Neural cell (in vitro differentiated cells): ENCODE measurements around the gene SOHLH1.

Experiments used
- CTCF ChIP-seq: fragments of 450-650 bp; IDR thresholded peaks from 2 replicates; pipeline ENCODE4 v1.5.1; 2014; ENCODE audit warnings: antibody characterized with exemption, mild to moderate bottlenecking, moderate library complexity; ENCODE audit not compliant: poor library complexity, severe bottlenecking
- EZH2 ChIP-seq: fragments of 200-600, 300-800 bp; shearing (Covaris generic), sonication (generic); IDR thresholded peaks from 2 replicates; pipeline ENCODE4 v1.6.1; 2014; ENCODE audit warnings: antibody characterized with exemption, low read length, borderline replicate concordance, mild to moderate bottlenecking; ENCODE audit not compliant: insufficient read depth, poor library complexity, severe bottlenecking
- MXI1 ChIP-seq: fragments of 450-650 bp; conservative IDR thresholded peaks from 2 replicates; pipeline ENCODE4 v1.6.1; 2014; ENCODE audit warnings: antibody characterized with exemption, mild to moderate bottlenecking; ENCODE audit not compliant: poor library complexity, severe bottlenecking
- RAD21 ChIP-seq: fragments of 450-650 bp; conservative IDR thresholded peaks from 2 replicates; pipeline ENCODE4 v1.6.1; 2014; ENCODE audit warnings: antibody characterized with exemption, mild to moderate bottlenecking, moderate library complexity
- REST ChIP-seq: IDR thresholded peaks from 2 replicates; pipeline ENCODE4 v1.6.1; 2012; ENCODE audit warnings: borderline replicate concordance
- SMC3 ChIP-seq: fragments of 450-650 bp; conservative IDR thresholded peaks from 2 replicates; pipeline ENCODE4 v1.6.1; 2014; ENCODE audit warnings: antibody characterized with exemption, mild to moderate bottlenecking, moderate library complexity; ENCODE audit not compliant: poor library complexity

DNA sequence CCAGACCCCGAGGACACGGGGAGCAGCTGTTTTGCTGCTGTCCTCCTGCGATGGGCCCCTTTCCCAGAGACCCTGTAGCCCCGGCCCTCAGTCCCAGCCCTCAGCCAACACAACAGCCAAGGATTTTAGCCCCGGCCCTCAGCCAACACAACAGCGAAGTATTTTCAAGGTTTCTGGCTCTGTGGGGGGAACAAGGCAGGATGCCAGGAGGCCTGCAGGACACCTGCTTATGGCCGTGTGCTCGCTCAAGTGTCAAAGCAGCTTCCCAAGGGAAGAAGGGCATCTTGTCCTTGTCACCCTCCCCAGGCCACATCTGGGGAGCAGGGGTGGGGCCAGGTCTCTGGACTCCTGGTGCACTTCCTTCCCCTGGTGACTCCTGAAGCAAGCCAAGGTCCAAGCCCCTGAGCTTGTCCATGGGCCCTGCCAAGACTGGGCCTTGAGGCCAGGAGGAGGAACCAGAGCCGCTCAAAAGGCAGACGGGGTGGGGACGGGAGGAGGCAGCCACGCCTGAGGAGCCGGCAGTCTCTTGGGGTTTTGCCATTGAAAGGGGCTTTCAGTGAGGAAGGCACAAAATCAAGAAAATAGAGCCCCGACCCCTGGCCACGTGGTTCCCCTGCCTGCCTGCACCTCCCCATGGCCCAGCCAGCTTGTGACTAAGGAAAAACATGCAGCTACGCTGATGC lies 13.5 kb upstream of the SOHLH1 start:
- TF ChIP-seq RAD21 (no peak), CTCF (no peak), SMC3 (no peak), EZH2 (no peak), REST (no peak), MXI1 (no peak)
